HEK293 (cell line): ENCODE results near the gene UQCRQ.

Experiments
- ATF2 ChIP-seq: fragments of 450-650 bp; formaldehyde crosslinking; IDR thresholded peaks from 2 replicates; pipeline ENCODE4 v1.5.1; 2016; ENCODE audit warnings: missing biosample characterization, missing genetic modification characterization, low read depth
- CTCF ChIP-seq: fragments of 450-650 bp; formaldehyde crosslinking; IDR thresholded peaks from 2 replicates; pipeline ENCODE4 v1.5.1; 2016; ENCODE audit warnings: missing biosample characterization, missing genetic modification characterization
- GLI4 ChIP-seq: fragments of 450-650 bp; formaldehyde crosslinking; IDR thresholded peaks from 2 replicates; pipeline ENCODE4 v1.5.1; 2016; ENCODE audit warnings: missing biosample characterization, missing genetic modification characterization
- YY1 ChIP-seq: fragments of 450-650 bp; formaldehyde crosslinking; IDR thresholded peaks from 2 replicates; pipeline ENCODE4 v1.5.1; 2018; ENCODE audit warnings: missing biosample characterization, missing genetic modification characterization
- ZBTB11 ChIP-seq: fragments of 450-650 bp; formaldehyde crosslinking; conservative IDR thresholded peaks from 2 replicates; pipeline ENCODE4 v1.5.1; 2016; ENCODE audit warnings: low read depth, missing biosample characterization, missing genetic modification characterization
- ZBTB49 ChIP-seq: fragments of 450-650 bp; formaldehyde crosslinking; IDR thresholded peaks from 2 replicates; pipeline ENCODE4 v1.5.1; 2016; ENCODE audit warnings: missing biosample characterization, missing genetic modification characterization, low read depth
- ZNF324 ChIP-seq: fragments of 450-650 bp; formaldehyde crosslinking; IDR thresholded peaks from 2 replicates; pipeline ENCODE4 v1.5.1; 2016; ENCODE audit warnings: missing biosample characterization, missing genetic modification characterization

- TF ChIP-seq CTCF (tag by site-specific recombination): no peak
- TF ChIP-seq ZBTB49: no peak
- TF ChIP-seq ATF2 (tag by site-specific recombination): no peak
- TF ChIP-seq ZBTB11: no peak
- TF ChIP-seq YY1 (tag by site-specific recombination): no peak
- TF ChIP-seq GLI4 (tag by site-specific recombination): no peak
- no peak for TF ChIP-seq ZNF324 (tag by site-specific recombination)
These were observed 40.7 kb downstream of the UQCRQ start for GRCh38 chr5:132907161-132907560.
